ENCODE data around the gene CPB2. TPM values are rescaled to one million over a fixed set of nuclear protein-coding genes. Genes with fewer than 3 reads are reported as not detected.
A peak's percentile ranks its signal among the peaks of the same experiment; 100 is the strongest.

Gene CPB2
- total and polyA plus RNA-seq, 2 donors = 0.05 to 0.16 TPM

DNA sequence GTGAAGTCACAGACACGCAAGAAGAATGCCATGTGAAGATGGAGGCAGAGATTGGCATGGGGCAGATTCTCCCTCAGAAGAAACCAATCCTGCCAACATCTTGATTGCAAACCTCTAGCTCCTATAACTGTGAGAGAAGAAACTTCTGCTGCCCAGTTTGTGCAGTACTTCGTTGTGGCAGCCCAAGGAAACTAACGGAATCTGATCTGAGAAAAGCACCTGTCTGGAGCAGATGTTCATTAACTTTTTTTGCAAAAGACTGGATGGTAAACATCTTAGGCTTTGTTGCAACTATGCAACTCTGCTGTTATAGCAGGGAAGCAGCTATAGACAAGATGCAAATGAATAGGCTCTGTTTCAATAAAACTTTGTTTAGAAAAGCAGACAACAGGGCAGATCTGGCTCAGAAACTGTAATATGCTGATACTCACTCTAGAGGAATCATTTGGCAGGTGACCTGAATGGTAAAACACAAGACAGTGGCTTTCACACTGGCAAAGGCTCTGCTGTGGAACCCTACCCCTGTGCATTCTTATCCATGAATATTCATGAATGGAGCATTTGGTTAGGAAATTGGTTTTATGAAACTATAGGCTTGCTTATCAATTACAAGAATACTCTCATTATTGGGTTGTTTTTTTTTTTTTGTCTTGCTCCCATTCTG lies 25.3 kb upstream of the CPB2 start:
- 95% methylated on average over 3 of the region's 3 CpGs for WGBS
- H3K4me3 ChIP-seq (ENCODE audit: low read length in 2 of 2) = no peak overlapping the region
- H3K27ac ChIP-seq (ENCODE audit: low read depth in 1 of 2, low read length in 1 of 2) = peak overlapping the region in 1 of 2 donors; percentile 91
- peaks cover 53 to 91% of the 10 kb centered on the region in 2 donors for H3K36me3 ChIP-seq (ENCODE audit: control insufficient read depth in 2 of 2, insufficient read depth in 2 of 2, low read length in 1 of 2)
- H3K27me3 ChIP-seq (ENCODE audit: control insufficient read depth in 2 of 2, insufficient read depth in 1 of 2, low read length in 1 of 2) = no peaks in the 10 kb centered on the region
- H3K4me1 ChIP-seq (ENCODE audit: control insufficient read depth in 2 of 2, insufficient read depth in 2 of 2, low read length in 2 of 2) = peaks cover 12 to 56% of the 10 kb centered on the region in 2 donors
- peaks cover 0 to 3% of the 10 kb centered on the region in 2 donors for H3K9me3 ChIP-seq (ENCODE audit: control insufficient read depth in 2 of 2, insufficient read depth in 1 of 2, low read length in 1 of 2)
- DNase-seq (ENCODE audit: low read depth in 6 of 9, low spot score in 9 of 9) = no peak

GRCh38 chr13:46129124-46129523 lies 24.3 kb upstream of the CPB2 start:
- no peak overlapping the region for H3K4me3 ChIP-seq (ENCODE audit: low read length in 2 of 2)
- over 99% methylated on average over 2 of the region's 2 CpGs for WGBS
- DNase-seq (ENCODE audit: low read depth in 6 of 9, low spot score in 9 of 9) = no peak
- no peaks in the 10 kb centered on the region for H3K27me3 ChIP-seq (ENCODE audit: control insufficient read depth in 2 of 2, insufficient read depth in 1 of 2, low read length in 1 of 2)
- peaks cover 21 to 66% of the 10 kb centered on the region in 2 donors for H3K4me1 ChIP-seq (ENCODE audit: control insufficient read depth in 2 of 2, insufficient read depth in 2 of 2, low read length in 2 of 2)
- peaks cover 49 to 82% of the 10 kb centered on the region in 2 donors for H3K36me3 ChIP-seq (ENCODE audit: control insufficient read depth in 2 of 2, insufficient read depth in 2 of 2, low read length in 1 of 2)
- peaks cover 0 to 3% of the 10 kb centered on the region in 2 donors for H3K9me3 ChIP-seq (ENCODE audit: control insufficient read depth in 2 of 2, insufficient read depth in 1 of 2, low read length in 1 of 2)
- H3K27ac ChIP-seq (ENCODE audit: low read depth in 1 of 2, low read length in 1 of 2) = peak overlapping the region in 1 of 2 donors; percentile 91

DNA sequence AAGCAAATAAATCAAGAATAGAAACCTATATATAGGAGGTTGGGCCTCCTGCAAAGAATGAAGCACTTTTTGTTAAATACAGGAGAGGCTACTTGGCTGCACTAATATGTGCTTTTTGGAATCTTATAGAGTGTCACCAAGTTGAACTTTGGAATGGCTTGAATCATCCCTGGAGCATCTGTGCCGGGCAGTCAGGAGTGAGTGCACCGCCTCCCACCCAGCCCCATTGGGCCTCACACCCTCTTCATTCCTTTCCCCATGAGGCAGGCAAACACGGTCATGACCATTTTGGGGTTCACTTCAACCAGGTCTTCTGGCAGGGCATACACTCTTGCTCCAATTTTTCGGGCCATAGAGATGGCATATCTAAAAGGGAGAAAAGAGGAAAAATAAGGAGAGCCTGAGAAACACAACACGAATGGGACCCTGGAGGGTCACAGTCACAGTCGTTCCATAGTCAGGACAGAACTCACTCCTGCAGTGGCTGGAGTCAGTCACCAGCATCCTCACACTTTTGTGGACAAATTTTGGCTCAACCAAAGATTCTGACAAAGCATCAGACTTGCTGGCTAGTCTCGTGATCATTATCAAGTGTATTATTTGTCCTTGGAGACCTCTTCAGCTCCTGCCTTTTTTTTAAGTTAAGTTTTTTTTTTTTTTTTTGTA lies 22.7 kb upstream of the CPB2 start:
- H3K36me3 ChIP-seq (ENCODE audit: control insufficient read depth in 2 of 2, insufficient read depth in 2 of 2, low read length in 1 of 2) = peaks cover 39 to 66% of the 10 kb centered on the region in 2 donors
- no peak overlapping the region for H3K4me3 ChIP-seq (ENCODE audit: low read length in 2 of 2)
- H3K4me1 ChIP-seq (ENCODE audit: control insufficient read depth in 2 of 2, insufficient read depth in 2 of 2, low read length in 2 of 2) = peaks cover 21 to 60% of the 10 kb centered on the region in 2 donors
- H3K27ac ChIP-seq (ENCODE audit: low read depth in 1 of 2, low read length in 1 of 2) = no peak overlapping the region
- DNase-seq (ENCODE audit: low read depth in 6 of 9, low spot score in 9 of 9) = no peak
- WGBS = 97% methylated on average over 7 of the region's 7 CpGs
- no peaks in the 10 kb centered on the region for H3K27me3 ChIP-seq (ENCODE audit: control insufficient read depth in 2 of 2, insufficient read depth in 1 of 2, low read length in 1 of 2)
- peaks cover 0 to 3% of the 10 kb centered on the region in 2 donors for H3K9me3 ChIP-seq (ENCODE audit: control insufficient read depth in 2 of 2, insufficient read depth in 1 of 2, low read length in 1 of 2)

DNA sequence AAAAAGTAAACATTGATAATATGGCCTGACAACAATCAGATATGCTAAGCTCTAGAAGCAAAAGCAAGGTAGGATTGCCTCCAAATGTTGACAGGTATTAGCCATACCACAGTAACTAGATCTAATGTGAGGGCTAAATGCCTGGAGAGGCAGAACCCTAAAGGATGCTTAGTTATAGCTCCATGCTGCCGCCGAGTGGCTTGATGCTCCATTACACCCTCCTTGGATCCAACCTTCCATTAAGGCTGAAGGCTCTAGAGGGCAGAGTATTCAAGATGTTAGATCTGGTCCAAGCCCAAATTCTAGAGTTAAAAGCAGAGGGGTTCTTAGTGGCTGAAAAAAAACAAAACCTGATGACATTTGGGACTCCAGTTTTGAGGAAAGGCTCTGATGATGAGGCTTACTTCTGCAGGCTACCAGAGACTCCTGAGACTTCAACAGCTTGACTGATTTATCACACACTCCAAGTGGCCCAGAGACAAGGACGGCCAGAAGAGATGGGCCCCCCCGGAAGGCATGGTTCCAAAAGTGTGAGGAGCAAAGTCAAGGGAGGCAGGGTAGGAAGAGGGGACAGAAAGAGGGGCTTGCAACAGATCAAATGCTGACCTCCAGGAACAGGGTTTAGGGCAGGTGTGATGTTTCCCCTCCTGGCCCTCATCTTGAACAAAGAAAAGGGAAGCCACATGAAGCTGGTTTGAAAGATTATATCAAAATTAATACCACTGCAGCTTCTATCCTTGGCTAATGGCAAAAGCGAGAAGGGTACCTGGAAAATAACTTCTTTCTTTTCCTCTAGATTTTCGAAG lies 21.9 kb upstream of the CPB2 start:
- peaks cover 0 to 3% of the 10 kb centered on the region in 2 donors for H3K9me3 ChIP-seq (ENCODE audit: control insufficient read depth in 2 of 2, insufficient read depth in 1 of 2, low read length in 1 of 2)
- H3K4me3 ChIP-seq (ENCODE audit: low read length in 2 of 2) = no peak overlapping the region
- H3K36me3 ChIP-seq (ENCODE audit: control insufficient read depth in 2 of 2, insufficient read depth in 2 of 2, low read length in 1 of 2) = peaks cover 31 to 59% of the 10 kb centered on the region in 2 donors
- no peaks in the 10 kb centered on the region for H3K27me3 ChIP-seq (ENCODE audit: control insufficient read depth in 2 of 2, insufficient read depth in 1 of 2, low read length in 1 of 2)
- DNase-seq (ENCODE audit: low read depth in 6 of 9, low spot score in 9 of 9) = peak; percentile 29 to 89 (median 77)
- peak overlapping the region in 1 of 2 donors; percentile 78 for H3K27ac ChIP-seq (ENCODE audit: low read depth in 1 of 2, low read length in 1 of 2)
- peaks cover 22 to 59% of the 10 kb centered on the region in 2 donors for H3K4me1 ChIP-seq (ENCODE audit: control insufficient read depth in 2 of 2, insufficient read depth in 2 of 2, low read length in 2 of 2)
- 57% methylated on average over 6 of the region's 6 CpGs for WGBS

DNA sequence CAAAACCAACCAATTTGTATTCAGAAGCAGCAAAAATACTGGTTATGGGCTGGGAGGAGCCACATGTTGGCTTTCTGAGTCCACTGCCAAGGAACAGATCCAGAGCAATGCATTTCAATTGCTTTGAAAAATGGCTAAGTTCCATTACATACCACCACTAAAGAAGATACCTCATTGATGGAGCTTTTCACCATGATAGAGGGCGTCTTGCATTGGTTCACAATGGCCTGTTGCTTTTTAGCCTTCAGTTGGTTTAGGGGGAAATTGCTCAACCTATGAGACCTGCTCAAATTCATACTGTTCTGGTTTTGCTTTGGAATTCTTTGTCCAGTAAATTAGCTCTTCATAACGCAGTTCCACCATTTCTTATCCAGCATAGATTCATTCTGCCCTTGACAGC lies 21.2 kb upstream of the CPB2 start:
- no peak for DNase-seq (ENCODE audit: low read depth in 6 of 9, low spot score in 9 of 9)
- peaks cover 26 to 66% of the 10 kb centered on the region in 2 donors for H3K4me1 ChIP-seq (ENCODE audit: control insufficient read depth in 2 of 2, insufficient read depth in 2 of 2, low read length in 2 of 2)
- peak overlapping the region in 1 of 2 donors; percentile 78 for H3K27ac ChIP-seq (ENCODE audit: low read depth in 1 of 2, low read length in 1 of 2)
- no peaks in the 10 kb centered on the region for H3K27me3 ChIP-seq (ENCODE audit: control insufficient read depth in 2 of 2, insufficient read depth in 1 of 2, low read length in 1 of 2)
- H3K9me3 ChIP-seq (ENCODE audit: control insufficient read depth in 2 of 2, insufficient read depth in 1 of 2, low read length in 1 of 2) = peaks cover 0 to 3% of the 10 kb centered on the region in 2 donors
- WGBS = 93% methylated on average over 2 of the region's 2 CpGs
- peaks cover 29 to 52% of the 10 kb centered on the region in 2 donors for H3K36me3 ChIP-seq (ENCODE audit: control insufficient read depth in 2 of 2, insufficient read depth in 2 of 2, low read length in 1 of 2)
- H3K4me3 ChIP-seq (ENCODE audit: low read length in 2 of 2) = no peak overlapping the region

DNA sequence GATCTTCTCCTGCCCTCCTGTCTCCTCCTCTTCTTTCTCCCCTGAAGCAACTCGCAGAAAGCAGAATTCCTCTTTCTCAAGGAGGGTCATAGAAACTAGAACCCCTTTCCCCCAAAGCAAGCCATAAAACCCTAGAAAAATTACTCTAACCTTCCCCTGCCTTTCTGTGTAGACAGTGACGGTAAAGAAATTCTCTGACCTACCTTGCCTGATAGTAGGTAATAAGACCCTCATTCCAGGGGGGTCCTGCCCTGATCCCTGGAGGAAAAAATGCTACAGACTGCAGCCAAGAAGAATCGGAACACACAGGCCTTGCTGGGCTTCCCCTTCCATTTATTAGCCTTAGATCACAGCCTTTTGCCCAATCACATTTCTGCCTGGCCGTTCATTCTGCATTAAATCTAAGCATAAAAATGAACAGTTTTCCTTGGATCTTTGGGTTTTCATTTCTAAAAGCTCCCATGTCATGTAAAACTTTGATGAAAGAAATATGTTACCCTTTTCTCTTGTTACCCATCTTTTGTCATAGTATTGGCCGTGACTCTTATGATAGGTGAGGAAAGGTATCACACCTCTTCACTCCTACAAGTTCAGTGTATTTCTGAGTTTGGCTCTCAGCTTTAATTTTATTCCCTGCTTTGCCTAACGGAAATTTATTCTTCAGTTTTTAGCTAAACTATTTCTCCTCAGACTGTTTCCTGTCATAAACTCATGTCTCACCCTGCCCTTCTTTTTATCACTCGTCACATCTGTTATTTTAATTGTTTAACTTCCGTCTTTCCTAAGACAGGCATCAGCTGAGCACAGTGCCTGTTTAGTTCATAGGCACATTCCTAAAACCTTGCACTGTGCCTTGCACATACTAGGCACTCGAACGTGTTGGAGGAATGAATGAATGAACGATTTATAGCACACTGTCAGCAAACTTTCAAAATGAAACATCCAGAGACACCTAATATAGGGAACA lies 20.4 kb upstream of the CPB2 start:
- Histone ChIP-seq H3K4me1 (ENCODE audit: control insufficient read depth in 2 of 2, insufficient read depth in 2 of 2, low read length in 2 of 2) (peaks cover 29 to 63% of the 10 kb centered on the region in 2 donors), H3K9me3 (ENCODE audit: control insufficient read depth in 2 of 2, insufficient read depth in 1 of 2, low read length in 1 of 2) (peaks cover 0 to 3% of the 10 kb centered on the region in 2 donors), H3K36me3 (ENCODE audit: control insufficient read depth in 2 of 2, insufficient read depth in 2 of 2, low read length in 1 of 2) (peaks cover 28 to 44% of the 10 kb centered on the region in 2 donors), H3K4me3 (ENCODE audit: low read length in 2 of 2) (no peak overlapping the region), H3K27ac (ENCODE audit: low read depth in 1 of 2, low read length in 1 of 2) (peak overlapping the region; percentile 52 to 78), H3K27me3 (ENCODE audit: control insufficient read depth in 2 of 2, insufficient read depth in 1 of 2, low read length in 1 of 2) (no peaks in the 10 kb centered on the region)
- DNase-seq (ENCODE audit: low read depth in 6 of 9, low spot score in 9 of 9) = peak in 3 of 9 donors; percentile 18 to 54 (median 26)
- 16% methylated on average over 11 of the region's 11 CpGs for WGBS

GRCh38 chr13:46124531-46124966 lies 19.7 kb upstream of the CPB2 start:
- Histone ChIP-seq H3K9me3 (ENCODE audit: control insufficient read depth in 2 of 2, insufficient read depth in 1 of 2, low read length in 1 of 2) (peaks cover 0 to 3% of the 10 kb centered on the region in 2 donors), H3K27me3 (ENCODE audit: control insufficient read depth in 2 of 2, insufficient read depth in 1 of 2, low read length in 1 of 2) (no peaks in the 10 kb centered on the region), H3K36me3 (ENCODE audit: control insufficient read depth in 2 of 2, insufficient read depth in 2 of 2, low read length in 1 of 2) (peaks cover 21 to 37% of the 10 kb centered on the region in 2 donors), H3K4me1 (ENCODE audit: control insufficient read depth in 2 of 2, insufficient read depth in 2 of 2, low read length in 2 of 2) (peaks cover 29 to 56% of the 10 kb centered on the region in 2 donors), H3K27ac (ENCODE audit: low read depth in 1 of 2, low read length in 1 of 2) (peak overlapping the region; percentile 21 to 78), H3K4me3 (ENCODE audit: low read length in 2 of 2) (no peak overlapping the region)
- 26% methylated on average over 10 of the region's 10 CpGs for WGBS
- DNase-seq (ENCODE audit: low read depth in 6 of 9, low spot score in 9 of 9) = peak in 1 of 9 donors; percentile 16

DNA sequence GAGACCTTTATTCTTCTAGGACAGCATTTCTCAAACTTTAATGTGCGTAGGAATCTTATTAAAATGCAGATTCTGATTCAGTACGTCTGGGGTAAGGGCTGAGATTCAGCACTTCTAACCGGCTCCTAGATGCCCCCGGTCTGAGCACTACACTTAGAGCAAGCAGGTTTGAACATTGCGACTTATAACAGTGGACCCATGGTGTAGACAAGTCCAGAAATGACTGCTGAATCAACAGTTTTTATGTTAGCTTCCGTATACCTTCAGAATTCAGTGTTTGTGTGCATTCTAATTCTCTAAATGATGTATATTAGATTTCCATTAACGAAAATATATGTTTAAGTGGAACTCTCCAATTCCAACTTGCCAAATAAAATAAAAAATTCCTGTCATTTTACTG lies 17.5 kb upstream of the CPB2 start:
- no peak for DNase-seq (ENCODE audit: low read depth in 6 of 9, low spot score in 9 of 9)
- peaks cover 0 to 3% of the 10 kb centered on the region in 2 donors for H3K9me3 ChIP-seq (ENCODE audit: control insufficient read depth in 2 of 2, insufficient read depth in 1 of 2, low read length in 1 of 2)
- peaks cover 6 to 18% of the 10 kb centered on the region in 2 donors for H3K36me3 ChIP-seq (ENCODE audit: control insufficient read depth in 2 of 2, insufficient read depth in 2 of 2, low read length in 1 of 2)
- H3K4me3 ChIP-seq (ENCODE audit: low read length in 2 of 2) = no peak overlapping the region
- peaks cover 29 to 44% of the 10 kb centered on the region in 2 donors for H3K4me1 ChIP-seq (ENCODE audit: control insufficient read depth in 2 of 2, insufficient read depth in 2 of 2, low read length in 2 of 2)
- 95% methylated on average over 7 of the region's 7 CpGs for WGBS
- H3K27ac ChIP-seq (ENCODE audit: low read depth in 1 of 2, low read length in 1 of 2) = no peak overlapping the region
- no peaks in the 10 kb centered on the region for H3K27me3 ChIP-seq (ENCODE audit: control insufficient read depth in 2 of 2, insufficient read depth in 1 of 2, low read length in 1 of 2)
